ENCODE measurements around the gene TECPR2.
"Not testable (repeated sequence)": the region's sequence is repeated elsewhere in the genome, so short reads cannot be mapped to it uniquely, and the experiment has no call there.

Gene TECPR2

DNA sequence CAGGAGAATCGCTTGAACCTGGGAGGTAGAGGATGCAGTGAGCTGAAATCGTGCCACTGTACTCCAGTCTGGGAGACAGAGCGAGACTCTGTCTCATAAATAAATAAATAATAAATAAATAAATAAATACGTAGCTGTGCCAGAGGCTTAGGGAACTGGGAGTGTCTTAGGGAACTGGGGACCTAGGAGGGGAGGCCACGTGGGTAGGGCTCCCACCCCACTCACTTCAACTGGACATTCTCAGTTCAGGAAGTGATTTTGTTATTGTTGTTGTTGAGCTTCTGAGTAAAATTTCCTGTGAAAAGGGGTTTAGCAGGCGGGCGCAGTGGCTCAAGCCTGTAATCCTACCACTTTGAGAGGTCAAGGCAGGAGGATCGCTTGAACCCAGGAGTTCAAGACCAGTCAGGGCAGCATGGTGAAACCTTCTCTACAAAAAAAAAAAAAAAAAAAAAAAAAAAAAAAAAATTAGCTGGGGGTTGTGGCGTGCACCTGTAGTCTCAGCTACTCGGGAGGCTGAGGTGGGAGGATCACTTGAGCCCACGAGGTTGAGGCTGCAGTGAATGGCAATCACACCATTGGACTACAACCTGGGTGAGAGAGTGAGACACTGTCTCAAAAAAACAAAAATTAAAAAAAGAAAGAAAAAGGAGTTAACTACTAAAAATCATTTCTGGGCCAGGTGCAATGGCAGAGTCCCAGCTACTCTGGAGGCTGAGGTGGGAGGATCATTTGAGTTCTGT, 165.9 kb downstream of the TECPR2 start:
- no peak for DNase-seq

DNA sequence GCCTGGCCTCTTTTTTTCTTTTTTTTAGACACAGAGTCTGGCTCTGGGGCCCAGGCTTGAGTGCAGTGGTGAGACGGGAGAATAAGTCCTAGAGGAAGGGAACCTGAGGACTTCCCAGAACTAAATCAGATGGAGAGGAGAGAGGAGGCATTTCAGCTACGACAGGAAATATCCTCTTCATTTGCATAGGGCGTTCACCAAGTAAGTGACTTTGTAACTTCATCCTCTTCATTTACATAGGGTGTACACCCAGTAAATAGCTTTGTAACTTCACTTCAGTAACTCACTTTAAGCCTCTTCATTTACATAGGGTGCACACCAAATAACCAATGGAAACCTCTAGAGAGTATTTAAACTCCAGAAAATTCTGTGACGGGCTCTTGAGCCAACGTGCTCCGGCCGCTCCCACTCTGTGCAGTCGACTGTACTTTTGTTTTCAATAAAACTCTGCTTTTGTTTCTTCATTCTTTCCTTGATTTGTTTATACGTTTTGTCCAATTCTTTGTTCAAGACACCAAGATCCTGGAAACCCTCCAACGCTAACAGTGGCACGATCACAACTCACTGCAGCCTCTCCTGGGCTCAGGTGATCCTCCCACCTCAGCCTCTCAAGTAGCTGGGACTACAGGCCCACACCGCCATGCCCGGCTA, 168.2 kb downstream of the TECPR2 start:
- no peak for DNase-seq

DNA sequence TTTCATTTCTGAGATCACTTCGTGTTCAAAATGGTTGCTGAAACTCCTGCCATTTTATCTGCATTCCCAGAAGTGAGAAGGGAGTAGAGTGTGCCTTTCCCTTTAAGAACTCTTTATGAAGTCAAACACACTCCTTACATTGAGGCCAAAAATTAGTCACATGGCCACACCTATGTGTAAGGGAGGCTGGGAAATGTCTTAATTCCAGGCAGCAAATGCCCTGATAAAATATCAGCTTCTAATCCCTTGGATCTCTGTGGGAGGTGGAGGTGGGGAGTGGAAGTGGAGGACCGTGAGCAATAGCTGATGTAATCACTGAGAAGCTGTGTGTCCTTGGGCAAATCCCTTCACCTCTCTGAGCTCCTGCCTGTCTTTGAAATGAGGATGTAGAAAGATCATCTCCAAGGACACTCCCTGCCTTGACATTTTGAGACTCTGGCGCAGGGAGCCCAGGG, 169.5 kb downstream of the TECPR2 start:
- no peak for DNase-seq

DNA sequence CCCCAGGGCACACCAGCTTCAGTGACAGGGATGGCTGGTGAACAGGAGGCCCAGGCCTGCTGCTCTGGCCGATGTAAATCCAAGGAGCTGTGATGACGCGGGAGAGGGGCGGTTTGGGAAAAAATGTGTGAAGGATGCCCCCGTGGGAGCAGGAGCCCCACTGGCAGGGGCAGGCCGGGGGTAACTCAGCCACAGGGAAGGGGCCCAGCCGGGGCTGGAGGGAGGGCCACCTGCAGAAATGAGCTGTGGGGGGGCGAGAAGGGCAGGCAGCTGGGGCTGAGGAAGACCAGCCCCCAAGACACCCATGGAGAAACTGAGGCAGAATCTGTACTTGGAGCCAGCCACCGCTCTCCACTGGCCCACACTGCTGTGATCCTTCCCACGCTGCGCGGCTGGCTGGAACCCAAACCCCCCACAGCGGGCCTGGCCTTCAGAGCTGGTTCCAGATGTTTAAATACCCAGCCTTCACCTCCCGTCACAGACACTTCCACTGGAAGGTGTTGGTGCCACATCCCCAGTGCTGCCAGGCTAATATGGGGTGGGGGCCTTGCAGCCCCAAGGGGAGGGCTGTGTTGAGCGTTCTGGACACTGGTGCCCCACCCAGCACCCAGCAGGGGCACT, 175.3 kb downstream of the TECPR2 start:
- DNase-seq: no peak

DNA sequence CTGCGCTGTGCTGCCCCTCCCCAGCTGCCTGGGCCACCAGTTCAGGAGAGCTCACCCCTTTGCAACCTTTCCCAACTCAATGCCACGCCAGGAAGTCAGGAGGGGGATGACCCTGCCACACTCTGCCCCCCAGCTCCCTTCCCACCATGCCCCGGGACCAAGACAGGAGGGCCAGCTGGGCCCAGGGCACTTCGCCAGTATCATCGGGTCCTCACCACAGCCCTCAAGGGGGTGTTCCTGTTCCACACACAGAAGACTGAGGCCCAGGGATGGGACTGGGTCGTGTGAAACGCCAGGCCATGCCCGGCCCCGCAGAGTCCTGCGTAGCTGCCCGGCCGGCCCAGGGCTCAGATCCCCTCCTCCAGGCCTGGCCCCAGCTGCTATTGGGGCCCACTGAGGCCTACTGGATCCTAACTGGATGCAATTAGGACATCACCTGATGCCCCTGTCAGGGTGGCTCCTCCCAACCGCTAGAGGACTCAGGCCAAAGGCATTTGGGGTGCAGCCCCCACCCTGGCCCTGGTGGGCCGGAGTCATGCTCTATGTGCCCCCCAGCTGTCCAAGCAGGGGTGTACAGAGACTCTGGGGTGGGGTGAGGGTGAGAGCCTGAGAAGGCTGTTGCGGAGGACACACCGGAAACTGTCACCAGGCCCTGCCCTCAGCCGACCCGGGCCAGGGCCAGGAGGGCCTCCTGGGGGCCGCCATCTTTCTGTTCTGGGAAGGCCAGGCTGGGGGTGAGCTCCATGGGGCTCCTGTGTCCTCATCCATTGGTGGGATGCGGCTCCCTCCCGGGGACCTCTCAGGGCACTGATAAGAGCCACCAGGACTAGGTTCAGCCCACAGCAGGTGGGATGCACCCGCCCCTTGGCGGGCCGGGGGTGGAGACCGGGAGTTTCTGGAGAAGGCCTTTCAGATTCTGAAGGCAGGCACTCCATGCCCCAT, 176.1 kb downstream of the TECPR2 start:
- DNase-seq: no peak

DNA sequence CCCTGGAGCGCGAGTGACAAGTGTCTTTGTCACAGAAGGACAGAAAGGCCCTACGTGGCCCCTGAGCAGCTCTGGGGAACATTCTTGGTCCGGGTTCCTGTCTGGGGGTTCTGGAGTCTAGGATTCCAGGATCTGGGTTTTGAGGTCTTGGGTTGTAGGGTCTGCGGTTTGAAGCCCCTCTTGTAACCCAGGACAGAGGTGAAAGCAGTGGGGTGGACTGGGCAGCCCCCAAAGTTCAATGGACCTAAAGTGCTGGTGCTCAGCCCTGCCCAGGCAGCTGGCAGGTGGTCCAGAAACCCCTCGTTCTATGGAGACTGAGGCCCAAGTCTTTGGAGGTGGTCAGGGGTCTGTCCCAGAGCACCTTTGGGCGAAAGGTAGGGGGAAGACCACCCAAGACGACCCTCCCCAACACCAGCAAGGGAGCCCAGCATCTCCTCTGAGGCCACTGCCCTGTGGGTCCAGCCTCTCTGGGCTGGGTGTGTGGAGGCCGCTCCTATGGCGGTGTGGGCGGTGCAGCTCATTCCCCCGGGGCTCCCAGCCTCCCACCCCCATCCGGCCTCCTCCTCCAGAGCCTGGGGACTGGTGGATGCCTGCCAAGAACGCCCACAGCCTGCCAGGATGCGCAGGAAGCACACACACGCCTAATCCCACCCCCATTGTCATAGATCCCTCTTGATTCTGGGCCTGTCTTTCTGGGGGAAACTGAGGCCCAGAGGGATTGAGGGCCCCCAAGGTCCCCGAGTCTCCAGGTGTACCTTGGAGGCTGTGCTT, 177.0 kb downstream of the TECPR2 start:
- no peak for DNase-seq

DNA sequence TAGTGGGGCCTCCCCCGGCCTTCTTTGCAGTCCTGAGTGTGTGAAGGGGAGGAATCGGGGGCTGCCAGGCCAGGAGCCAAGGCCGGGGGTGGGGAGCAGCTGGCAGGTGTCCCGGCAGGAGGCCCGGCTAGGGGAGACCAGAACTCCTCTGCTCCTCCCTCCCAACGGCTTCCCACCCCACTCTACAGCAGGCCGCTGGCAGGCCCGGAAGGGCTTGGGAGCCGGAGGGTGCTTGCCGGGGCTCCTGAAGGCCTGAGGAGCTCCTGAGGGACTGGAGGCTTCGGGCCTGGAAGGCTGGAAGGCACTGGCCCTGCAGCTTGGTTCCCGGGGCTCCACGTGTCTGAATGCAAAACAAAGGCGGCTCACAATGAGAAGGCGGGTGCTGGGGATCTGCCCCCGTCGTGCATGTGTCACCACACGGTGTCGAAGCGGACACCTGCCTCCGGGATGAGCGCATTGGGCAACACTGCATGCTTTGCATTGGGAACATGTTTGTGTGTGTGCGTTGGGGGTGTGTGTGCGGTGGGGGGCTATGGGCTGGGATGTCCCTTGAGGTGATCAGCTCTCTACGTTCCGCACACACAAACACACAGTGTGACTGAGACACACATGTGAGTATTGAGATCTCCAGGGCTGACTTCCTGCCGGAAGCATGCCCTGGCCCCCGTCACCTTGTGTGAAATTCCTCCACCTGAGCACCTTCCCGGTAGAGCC, 177.7 kb downstream of the TECPR2 start:
- no peak for DNase-seq

DNA sequence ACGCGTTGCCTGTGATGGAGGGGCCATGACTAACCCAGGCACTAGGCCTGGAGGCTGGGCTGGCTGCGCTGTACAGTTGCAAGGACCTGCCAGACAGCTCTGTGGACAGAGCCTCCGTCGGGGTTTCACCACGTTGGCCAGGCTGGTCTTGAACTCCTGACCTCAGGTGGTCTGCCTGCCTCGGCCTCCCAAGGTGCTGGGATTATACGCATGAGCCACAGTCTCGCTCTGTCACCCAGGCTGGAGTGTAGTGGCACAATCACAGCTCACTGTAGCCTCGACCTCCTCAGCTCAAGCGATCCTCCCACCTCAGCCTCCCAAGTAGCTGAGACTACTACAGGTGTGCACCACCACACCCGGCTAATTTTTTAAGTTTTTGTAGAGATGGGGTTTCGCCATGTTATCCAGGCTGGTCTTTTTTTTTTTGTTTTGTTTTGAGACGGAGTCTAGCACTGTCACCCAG, 178.3 kb downstream of the TECPR2 start:
- DNase-seq: not testable (repeated sequence)

DNA sequence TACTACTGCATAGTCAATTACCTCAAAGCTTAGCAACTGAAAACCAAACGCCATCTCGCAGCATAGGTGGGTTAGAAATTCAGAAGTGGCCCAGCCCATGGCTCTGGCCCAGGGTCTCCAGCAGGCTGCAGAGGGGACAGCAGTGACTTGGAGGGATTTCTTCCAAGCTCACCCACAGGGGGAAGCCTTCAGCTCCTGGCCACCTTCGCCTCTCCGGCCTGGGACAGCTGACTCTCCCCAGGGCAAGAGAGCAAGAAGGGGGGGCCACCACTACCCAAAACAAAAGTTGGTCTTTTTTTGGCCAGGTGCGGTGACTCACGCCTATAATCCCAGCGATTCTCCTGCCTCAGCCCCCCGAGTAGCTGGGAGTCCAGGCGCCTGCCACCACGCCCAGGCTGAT, 179.0 kb downstream of the TECPR2 start:
- no peak for DNase-seq

DNA sequence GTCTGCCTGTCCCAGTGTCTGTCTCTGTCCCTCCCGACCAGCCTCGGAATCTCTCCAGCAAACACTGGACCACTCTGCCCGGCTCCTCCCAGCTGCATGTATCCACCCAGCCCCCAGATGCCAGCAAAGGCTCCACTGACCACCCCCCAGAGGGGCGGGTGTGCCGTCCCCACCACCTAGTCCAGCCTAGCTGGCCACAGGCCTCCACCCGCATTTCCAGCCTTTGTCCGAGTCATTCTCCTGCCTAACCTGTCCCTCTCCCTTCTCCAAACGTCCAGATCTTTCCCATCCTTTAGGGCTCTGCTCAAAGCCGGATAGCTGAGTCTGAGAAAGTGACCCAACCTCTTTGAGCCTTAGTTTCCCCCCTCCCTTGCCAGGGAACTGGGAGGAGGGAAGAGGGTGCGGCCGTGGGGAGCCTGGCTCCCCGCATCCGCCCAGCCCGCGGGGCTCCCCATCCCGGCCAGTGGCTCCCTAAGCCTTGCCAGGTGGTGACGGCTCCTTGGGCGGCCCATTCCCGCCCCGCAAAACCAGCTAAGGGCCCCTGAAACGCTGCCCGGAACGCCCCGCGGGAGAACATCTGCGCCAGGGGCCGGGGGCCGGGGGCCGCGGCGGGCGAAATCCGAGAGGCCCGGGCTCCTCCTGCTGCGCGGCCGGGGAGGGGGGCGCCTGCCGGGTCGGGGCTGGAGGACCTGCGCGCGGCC, 181.5 kb downstream of the TECPR2 start:
- no peak for DNase-seq

DNA sequence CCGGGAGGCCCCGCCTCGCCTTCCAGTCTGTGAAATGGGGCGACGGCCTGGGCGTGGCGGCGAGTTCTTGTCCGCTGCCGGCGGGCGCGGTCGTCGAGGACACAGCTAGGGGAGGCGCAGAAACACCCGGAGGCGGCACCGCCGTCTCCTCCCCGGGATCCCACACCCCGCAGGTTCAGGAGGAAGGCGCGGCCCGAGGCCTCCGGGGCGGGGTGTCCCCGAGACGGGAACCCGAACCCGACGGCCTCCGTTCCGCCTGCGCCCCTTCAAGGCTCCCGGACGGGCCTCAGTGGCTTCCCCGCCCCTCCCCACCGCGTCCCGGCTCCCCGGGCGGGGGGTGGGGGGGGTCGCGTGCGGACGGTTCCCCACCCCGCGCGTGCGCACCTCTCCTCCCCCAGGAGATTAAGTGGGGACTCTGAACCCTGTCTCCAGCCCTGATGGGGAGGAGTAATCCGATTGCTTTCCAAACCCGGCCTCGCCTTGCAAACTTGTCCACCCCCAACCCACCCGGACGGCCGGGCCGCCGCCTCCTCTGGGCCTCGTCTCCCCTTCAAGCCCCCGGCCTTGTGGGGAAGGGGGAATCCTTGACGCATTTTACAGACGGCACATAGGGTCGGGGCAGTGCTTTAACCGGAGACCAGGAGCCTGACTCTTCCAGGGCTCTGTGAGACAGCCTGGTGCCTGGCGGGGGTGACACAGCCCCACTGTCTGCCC, 182.2 kb downstream of the TECPR2 start:
- no peak for DNase-seq

DNA sequence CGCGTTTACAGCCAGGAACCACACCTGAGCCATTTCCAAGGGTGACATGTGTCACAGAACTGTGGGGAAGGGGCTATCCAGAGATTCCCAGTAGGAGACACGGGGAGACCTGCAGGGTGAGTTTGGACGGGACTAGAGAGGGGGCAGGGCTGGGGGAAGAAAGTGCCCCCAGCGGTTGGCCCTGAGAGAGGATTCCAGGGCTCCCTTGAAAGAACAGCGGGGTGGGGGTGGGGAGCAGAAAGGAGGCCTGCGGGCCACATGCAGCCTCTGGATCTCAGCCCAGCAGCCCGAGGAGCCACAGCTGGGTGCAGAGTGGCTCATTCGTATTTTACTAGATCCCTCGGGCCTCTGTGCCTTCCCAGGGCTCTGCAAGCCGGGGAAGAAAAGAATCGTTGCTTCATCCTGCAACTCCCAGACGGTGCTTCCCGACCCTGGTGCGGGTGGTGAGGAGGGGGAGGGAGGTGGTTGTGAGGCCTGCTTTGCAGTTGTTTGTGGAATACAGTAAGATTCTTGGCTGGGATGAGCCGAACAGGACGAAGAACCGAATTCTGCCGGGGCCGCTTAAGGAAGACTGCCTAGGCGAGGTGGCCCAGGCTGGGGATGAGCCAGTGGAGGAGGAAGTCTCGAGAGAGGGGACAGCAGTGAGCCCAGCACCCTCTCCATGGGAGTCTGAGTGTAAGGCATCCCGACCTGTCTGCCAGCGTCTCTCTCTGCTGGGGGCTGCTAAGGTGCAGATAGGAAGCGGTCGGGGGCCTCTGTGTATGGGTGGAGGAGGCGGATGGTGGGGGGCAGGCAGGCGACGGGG, 182.9 kb downstream of the TECPR2 start:
- DNase-seq: no peak

DNA sequence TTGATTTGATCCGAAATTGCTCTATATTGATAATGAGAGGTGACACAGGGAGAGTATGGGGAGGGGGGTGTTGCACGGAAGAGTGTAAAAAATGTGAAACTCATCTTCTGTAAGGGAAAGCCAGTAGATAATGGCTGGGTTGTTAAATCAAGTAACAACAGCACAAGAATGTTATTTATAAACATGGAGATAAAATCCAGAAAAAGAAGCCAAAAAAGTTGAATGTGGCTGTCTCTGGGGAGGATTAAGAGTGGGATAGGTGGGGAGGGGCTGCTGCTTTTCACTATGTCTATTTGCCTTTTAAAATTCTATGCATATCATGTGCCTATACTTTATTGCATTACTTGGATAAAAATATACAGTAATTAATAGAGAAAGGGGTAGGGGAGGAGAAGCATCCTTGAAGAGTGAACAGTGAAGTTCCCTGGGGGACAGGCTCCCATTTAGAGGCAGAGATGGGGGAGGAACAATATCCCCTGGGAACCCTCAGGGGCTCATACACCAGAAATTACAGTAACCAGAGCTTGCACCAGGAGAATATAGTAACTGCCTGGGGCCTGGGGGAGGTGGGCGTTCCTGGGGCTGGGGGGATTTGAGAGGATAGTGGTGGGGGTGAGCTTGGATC, 186.0 kb downstream of the TECPR2 start:
- DNase-seq: no peak

DNA sequence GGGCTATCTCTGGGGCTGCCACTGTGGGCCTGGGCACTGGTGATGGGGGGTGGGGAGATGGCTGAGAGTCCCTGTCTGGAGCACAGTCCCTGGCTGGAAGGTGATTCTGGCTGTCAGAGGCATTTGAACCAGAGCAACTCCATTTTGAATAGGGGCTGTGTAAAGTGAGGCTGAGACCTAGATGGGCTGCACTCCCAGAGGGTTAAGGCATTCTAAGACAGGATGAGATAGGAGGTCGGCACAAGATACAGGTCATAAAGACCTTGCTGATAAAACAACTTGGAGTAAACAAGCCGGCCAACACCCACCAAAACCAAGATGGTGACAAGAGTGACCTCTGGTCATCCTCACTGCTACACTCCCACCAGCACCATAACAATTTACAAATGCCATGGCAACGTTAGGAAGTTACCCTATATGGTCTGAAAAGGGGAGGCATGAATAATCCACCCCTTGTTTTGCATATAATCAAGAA, 188.2 kb downstream of the TECPR2 start:
- not testable (repeated sequence) for DNase-seq

Measured in C1 segment of cervical spinal cord (tissue), 14 donors.